8988T (cell line): ENCODE results near the gene METTL16.

Experiments
- DNase-seq: peaks from one replicate; pipeline ENCODE4 v3.0.0; 2011

METTL16 gene

DNA sequence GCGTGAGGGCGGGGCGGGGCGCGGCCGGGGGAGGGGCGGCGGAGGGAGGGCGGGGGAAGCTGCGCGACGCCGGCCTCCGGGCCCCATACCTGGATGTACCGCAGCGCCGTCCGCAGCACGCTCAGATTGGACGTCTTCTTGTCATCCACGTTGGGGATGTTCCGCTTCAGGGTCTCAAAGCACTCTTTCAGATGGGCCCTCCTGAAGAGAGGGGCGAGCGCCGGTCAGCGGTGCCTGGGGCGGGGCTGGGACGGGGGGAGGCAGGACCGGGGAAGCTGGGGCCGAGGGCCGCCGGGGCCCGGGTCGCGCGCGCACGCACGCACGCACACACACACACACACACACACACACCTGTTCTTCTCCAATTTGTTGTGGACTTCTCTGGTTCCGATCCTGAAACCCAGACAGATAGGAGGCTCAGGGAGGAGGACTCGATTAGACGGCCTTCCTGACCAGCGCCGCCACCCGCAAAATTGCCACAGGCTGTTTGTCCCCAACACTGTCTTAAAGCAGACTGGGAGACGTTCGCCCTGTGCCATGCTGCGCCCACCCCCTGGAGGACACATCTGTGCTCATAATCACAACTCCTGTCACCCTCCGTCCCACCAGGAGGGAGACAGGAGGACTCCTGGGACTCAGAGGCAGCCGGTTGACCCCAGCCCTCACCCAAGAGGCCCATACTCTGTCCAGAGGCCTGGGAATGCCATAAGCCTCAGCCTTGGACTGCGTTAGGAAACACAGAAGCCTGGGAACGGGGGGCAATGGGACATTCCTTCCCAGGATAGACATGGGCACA is 117.5 kb downstream of the METTL16 start:
- no peak for DNase-seq

DNA sequence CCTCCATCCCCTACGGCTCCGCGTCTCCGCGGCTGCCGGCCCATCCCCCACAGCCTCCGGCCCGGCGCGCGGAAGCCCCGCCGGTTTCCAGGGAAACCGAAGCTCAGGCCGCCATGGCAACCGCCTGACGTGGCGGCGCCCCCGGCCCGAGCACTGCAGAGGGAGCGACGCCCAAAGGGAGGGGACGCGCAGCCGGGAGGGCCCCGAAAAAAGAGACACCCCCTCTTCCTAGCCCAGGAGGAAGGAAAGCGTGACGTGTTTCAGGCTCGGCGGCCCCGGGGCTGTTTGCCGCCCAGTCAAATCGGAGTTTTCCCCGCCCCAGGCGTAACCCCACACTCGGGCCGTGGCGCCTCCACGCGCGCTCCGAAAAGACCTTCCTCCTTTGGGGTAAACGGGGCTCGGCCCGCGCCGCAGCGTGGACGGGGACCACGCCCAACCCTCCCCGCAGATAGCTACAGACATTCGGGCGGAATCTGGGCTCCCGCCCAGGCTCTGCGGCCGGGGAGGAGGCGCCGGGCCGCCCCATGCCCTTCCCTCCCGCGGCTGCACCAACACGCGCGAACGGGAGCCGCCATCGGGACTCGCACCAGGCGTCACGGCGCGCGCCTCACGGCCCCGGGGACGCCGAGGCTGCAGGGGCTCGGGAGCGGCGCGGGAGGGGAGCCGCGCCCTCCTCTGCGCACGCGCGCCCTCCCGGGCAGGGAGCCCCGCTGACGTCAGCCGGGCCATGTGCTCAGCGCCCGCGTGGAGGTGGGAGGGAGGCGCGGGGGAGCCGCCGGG is 118.3 kb downstream of the METTL16 start:
- DNase-seq: peak; percentile 86

DNA sequence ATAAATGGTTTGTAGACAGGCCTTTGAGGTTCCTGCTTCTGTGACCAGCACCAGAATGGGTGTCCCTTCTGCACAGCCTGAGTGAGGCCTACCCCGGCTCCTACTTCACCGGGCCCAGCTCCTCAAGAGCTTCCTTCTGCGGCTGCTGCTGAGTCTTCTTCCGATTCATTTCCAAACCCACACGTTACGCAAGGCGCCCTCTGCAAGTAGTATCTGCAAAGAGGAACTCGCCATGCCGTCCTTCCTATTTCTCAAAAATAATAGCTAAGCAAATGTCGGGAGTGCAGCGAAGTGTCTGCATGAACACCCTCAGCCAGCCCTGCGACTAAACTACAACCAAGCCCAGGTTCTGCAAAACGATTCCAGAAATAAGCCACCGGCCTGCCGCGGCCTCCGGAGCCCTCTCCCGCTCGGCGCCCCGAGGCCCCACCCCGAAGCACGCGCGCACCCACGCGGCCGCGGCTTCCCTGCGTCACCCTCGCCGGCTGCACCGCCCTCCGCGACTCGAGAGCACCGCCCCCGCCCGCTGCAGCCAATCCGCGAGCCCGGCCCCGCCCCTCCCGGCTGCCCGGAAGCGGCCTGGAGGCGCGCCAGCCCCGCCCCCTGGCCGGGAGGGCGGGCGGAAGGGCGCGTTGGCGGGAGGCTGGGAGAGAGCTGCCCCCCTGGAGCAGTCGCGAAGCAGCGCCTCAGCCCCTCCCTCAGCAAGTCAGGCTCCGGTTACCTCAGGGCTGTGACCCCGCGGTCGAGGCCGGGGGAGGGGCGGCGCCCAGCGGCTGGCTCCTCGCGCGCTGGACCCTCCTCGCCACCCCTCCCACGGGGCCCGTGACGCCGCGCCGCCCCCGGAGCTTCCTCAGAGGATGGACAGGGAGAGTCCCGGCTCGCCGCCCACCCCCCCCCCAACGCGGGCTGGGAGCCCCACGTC is 119.2 kb downstream of the METTL16 start:
- DNase-seq: peak; percentile 87

DNA sequence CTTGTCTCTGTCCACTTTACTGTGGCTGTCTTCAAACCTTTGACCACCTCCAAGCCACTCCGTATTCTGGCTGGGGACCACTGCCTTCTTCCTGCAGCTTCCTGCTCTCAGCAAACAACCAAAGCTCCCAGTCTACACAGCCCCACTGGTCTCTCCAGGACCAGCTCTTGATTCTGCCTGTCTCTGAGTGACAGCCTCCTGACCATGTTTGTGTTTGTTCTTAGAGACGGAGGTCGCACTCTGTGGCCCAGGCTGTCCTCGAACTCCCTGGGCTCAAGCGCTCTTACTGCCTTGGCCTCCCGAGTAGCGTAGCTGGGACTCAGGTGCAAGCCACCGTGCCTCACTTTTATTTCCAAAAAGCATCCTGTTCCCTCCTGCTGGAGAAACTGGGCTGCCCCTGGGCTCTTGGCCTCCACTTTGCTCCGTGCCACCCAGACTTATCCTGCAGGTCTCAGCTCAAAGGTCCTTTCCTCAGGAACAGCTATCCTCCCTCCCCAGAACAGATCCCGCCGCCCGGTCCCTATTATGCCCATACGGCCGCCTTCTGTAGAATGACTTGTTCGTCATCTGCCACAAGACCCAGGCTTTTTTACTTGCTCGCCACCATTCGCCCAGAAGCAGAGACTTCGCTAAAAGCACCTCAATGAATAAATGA is 120.0 kb downstream of the METTL16 start:
- DNase-seq: no peak

DNA sequence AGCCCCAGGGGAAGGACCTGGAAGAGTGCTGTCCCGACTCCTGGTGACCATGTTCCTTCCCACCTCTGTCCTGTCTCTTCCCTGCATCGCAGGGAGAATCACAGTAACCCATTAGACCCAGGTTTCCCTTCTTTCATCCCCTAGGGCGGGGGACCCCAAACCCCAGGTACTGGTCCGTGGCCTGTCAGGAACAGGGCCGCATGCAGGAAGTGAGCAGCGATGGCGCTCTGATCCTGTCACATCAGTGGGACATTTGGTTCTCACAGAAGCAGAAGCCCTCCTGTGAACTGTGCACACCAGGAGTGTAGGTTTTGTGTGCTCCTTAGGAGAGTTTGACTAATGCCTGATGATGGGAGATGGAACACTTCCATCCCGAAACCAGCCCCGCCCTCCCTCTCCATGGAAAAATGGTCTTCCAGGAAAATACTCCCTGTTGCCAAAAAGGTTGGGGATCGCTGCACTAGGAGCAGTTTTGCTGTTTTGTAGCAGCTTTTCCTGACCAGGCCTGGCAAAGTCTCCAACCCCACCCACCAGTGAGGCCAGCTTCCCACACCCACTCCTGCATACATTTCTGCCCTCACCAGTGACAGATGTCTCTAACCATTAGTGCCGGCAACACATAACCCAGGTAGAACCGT is 121.4 kb downstream of the METTL16 start:
- no peak for DNase-seq

DNA sequence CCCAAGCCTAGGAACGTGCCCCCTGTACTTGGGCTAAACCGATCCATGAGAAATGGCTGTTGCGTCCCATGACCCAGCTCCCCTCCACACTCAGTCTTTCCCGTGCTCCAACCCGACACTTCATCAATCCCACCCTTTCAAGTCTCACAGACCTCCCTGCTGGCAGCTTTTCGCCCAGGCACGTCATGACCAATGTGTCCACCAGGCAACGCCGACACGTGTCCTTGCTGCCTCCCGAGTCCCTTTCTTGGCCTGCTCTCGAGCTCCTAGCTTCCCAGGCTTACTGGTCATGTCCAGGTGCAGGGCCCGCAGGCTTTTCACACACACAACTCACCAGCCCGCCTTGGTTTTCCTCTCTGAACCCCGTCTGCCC is 123.0 kb downstream of the METTL16 start:
- DNase-seq: no peak

DNA sequence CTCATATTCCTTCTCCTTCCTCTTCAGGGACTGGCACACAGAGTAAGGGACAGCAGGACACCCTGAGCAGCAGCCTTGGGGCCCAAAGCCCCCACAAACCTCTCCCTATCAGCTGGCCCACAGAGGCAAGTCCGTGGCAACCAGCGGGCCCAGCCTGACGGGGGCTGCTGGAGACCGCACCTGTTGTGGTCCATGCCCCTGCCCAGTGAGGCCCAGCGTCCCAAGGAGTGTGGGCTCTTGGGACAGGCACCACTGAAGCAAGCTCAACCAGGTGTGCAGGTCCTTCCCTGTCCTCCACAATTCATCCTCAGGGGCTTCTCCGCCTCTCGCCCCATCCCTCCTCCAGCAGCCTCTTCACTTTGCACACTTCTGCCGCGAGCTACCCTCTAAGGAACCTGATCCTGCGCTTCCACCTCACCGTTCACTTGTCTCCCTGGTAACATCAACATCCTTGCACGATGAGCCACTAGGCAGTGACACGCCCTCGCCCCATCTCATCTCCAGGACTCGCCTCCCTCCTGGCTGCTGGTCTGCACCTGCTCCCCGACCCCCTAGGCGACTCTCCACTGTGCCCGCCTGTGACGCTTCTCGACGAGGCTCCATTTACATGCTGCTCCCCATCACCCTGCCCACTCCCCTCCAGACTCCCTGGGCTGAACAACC is 123.5 kb downstream of the METTL16 start:
- no peak for DNase-seq

DNA sequence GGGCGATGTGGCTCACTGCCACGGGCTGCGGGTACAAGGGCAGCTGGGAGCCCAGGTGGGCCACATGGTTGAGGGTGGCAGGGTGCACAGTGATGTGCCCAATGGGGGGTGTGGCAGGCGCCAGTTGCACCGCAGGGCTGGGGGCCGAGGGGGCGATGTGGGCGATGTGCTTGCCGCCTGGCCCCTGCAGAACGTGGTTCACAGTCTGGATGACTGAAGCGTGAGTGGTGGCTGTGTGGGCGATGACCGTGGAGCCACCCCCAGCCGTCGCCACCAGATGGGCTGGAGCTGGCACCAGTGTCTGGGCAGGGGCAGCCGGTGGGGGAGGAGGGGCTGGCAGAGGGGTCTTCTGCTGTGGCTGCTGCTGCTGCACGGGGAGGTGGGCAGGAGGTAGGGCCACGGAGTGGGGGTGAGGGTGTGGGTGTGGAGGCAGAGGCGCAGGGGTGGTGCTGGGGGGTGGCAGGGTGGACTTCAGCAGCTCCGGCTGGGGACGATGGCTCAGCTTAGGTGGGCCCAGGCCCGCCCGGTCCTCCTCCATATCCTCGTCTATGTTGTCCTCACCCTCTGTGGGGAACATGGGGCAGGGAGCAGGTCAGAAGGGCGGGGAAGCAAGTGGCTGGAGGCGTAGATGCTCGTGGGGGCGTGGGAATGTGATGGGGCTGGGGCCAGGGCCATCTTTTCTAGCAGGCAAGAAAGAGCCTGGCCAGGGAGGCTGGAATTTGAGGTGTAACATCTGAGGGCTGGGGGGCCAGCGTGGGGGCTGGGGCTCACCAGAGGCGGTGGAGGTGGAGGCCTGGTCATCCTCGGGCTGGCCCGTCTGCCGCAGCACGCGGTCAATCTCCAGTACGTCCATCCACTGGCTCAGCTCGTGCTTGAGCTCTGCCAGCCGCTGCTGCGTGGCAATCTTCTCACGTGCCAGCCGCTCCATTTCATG is 124.3 kb downstream of the METTL16 start:
- DNase-seq: no peak

DNA sequence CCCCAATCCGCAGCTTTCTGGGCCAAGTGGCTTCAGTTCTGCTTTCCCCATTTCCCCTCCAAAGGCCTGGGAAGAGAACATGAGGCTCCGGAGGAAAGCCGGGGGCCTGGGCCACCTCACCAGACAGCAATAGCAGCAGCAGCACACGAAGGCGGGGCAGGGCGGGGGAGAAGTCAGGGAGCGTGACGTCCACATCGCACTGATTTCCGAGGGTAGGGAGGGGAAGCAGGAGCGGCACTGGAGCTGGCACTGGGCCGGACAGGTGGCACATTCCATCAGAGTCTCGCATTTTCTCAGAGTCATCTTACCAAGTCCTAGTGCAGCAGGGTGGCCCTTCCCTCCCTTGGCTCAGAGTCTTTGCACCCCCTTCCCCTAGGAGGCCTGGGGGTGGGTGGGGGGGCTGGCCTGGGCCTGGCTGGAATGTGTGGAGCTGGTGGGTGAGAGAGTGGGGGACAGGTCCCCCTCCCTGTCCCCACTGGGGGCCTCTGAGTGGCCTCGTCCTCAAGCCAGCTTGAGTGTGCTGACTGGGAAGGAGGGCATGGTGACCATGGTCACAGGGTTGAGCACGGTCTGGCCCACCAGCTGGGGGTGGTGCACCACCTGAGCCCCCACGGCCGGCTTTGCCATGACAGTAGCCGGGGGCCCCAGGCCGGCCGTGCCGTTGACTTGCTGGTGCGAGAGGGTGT is 125.1 kb downstream of the METTL16 start:
- DNase-seq: no peak

DNA sequence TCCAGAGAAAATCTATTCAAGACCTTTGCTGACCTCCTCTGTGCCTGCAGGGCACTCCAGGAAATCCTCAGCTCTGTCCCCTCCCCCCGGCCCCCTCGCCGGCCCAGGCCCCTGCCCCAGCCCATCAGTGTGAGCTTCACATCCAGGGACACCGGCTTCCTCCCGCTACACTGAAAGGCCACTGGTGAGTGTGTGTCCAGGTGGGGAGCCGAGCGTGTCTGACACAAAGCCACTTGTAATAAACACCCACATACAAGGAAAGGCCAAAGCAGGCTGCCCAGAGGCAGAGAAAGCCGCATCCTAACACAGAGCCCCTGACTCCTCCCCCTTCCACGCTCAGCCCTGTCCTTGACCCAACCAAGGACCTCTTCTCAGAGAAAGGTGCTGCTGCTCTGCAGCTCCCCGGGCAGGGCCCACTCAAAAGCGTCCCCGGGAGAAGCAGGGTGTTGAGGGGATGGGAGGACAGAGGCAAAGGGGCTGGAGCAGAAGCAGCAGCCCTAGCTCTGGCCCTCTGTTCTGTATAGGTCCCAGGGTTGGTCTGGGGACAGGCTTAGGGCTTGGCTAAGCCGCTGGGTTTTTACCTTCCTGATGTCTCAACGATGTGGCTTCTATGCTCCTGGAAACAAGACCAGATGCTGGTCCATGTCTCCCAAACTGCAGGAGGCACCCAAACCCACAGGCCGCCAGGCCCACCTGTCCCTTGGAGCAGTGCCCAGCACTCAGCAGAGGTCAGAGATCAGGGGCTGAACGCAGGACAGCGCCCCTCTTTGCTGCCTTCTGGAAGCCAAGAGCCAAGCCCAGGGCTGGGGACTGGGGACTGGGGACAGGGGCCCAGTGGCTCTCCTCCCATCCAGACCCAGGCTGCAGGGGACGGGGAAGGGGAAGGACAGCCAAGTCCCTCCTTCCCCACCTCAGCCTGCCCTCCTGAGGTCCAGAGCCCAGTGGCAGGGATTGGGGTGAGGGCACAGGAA is 126.2 kb downstream of the METTL16 start:
- DNase-seq: no peak

DNA sequence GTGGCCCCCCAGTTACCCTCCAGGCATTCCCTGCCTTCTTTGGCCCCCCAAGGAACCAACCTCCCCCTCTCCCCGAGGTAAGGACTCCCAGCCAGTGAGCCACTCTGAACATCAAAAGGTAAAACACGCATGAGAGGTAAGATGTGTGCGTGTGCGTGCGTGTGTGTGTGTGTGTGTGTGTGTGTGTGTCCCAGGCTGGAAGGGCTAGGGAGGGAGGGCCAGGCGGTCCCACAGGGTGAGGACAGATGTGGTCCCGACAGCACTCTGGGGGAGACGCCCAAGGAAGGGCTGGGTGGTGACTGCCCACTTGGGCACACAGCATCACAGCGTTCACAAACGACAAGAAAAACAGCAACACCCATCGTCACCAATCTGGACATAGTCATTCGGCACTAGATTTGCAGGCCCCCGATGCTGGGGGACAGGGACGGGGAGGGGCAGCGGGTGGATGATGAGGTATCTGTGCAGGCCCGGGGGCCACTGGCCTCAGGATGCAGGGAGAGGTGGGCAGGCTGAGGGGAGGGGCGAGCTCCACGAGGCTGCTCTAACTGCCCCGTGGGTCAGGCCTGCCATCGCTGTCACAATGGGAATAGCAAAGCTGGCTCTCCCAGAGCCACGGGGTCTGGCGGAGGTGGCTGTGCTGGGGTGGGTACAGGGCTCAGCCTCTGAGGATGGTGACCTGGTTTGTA is 127.1 kb downstream of the METTL16 start:
- DNase-seq: no peak

DNA sequence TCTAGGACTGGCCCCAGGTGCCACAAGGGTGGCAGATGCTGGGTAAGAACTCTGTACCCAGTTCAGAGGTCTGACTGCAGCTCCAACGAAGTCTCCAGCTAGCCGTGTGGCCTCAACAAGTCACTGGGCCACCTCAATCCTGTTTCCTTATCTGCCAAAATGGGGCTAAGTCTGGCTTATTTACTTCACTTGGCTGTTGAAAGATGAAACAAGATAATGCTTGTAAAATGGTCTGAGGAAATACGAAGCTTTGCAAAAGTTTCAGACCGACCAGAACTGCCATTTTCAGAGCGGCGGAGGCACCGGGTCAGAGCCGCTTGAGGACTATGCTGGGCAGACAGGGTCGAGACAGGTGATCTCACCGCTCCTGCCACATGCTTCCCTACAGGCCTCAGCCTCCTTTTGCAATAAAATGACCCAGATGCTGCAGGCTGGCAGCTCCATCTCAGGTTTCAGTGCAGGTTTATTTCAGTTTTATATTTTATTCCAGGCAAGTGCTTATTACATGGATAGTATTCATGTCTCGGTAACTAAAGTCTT is 128.0 kb downstream of the METTL16 start:
- DNase-seq: no peak

DNA sequence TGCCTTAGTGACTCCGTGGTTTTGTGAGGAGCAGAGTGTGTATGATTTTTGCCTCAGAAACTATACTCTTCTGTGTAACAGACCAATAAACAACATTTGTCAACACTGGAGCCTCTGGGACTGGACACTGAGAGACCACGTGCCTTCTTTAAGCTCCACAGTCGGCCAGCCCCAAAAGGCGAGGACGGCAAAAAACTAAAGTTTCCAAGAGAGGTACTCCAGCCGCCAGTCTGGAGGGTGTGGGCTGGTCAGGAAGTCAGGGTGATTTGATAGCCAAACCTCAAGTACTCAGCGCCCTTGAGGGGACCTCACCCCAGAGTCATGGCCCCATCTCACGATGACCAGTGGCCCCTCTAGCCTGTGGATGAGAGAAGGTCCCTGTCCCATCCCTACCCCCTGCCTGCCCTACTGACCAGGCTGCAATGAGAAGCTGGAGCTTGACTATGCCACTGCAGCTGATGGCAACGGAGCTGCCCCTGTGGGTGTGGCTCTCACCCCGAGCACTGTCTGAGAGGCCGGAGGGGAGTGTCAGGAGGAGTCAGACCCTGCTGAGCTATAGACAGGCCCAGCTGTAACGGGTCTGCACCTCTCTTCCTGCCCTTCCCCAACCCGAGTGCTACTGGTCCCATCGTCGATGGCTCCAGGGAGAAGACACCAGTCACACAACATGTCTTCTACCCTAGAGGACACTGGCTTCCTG is 130.6 kb downstream of the METTL16 start:
- DNase-seq: no peak

DNA sequence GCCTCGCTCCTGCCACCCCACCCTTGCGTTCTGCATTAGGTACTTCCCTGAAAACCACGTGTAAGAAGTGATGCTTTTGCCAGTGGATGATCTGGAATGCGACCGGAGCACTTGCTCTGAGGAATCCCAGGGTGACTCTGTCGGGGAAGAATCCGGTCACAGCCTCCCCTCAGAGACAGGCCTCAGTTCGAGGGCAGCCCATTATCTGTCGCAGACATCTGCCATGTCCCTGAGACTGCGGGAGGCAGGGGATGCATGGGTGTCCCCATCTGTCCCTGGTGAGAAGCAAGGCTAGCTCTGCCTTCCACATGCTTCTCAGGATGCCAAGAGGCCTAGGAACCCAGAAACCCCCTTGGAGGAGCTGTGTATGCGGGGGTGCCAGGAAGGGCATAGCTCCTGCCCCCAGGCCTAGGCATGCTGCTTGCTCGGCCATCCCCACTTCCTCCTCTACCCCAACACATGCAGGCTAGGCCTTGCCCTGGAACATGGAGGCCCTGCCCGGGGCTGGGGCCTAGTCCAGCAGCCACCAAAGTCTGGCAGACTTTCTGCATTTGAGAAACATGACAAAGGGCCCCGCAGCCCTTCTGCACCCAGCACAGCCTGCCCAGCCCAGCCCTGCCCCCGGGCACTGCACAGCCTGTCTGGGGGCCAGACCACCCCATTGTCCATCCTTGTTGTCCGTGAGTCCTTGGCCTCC is 131.3 kb downstream of the METTL16 start:
- DNase-seq: no peak

DNA sequence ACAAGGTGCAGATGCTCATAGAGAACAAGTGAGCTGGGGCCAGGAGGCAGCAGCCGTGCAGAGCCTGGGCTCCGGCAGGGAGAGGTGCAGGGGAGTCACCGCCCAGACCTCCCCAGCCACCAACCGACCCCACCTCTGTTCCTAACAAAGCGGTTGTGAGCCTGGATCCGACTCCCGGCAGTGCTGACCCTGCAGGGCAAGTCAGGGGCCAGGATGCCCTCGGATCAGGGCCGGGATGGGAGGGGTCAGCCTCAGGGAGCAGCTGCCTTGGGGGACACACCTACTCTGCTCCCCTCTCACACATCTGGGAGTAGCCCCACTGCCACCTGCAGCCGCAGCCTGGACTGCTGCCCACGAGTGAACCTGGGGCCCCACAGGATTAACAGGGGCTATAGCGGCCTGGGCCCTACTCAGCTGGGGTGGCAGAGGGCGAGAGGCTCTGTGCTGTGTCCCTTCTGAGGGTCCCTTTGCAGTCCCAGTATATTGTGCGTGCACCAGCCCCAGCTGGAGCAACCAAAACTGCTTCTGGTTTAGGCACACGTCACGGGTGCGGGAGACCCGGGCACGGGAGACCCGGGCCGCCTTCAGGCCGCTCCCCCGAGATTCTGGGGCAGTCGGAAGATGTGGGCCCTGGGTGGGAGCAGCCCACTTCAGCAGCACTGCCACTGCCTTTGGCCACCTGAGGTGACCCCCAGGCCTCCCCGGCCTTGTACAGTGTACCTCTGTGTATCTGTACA is 132.0 kb downstream of the METTL16 start:
- no peak for DNase-seq

DNA sequence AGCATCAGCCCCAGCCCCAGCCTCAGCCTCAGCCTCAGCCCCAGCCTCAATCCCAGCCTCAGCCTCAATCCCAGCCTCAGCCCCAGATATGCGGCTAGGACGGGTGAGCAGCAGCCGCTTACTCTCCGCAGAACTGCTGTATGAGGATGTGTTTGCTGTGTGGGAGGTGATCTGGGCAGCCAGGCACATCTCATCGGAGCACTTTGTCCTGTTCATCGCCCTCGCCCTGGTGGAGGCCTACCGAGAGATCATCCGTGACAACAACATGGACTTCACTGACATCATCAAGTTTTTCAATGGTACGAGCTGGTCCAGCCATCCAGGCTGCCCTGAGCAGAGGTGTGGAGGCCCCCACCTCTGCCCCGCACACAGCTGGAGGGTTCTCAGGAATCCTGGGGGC is 132.8 kb downstream of the METTL16 start:
- DNase-seq: no peak
